Measurements from ENCODE around the gene TMEM25. TPM values are rescaled to one million over a fixed set of nuclear protein-coding genes. Genes with fewer than 3 reads are reported as not detected.

The TMEM25 gene
- total RNA-seq, 1 donor from 2014 or later, result 8.9 TPM

- peak overlapping the region; percentile 66 to 86 (median 73) for H3K9ac ChIP-seq (ENCODE audit: low read depth in 1 of 3, low read length in 3 of 3)
- H3K36me3 ChIP-seq (ENCODE audit: control insufficient read depth in 3 of 3, insufficient read depth in 3 of 3, low read length in 3 of 3), result peaks cover 0 to 5% (median under 1%) of the 10 kb centered on the region in 3 donors
- no peaks in the 10 kb centered on the region for H3K9me3 ChIP-seq (ENCODE audit: control insufficient read depth in 3 of 3, low read length in 3 of 3)
- H3K27me3 ChIP-seq (ENCODE audit: control insufficient read depth in 3 of 3, insufficient read depth in 3 of 3, low read length in 3 of 3), result no peaks in the 10 kb centered on the region
- H3K27ac ChIP-seq (ENCODE audit: low read depth, low read length), result peak overlapping the region; percentile 40
- H3K4me3 ChIP-seq (ENCODE audit: low read length in 3 of 3), result peak overlapping the region; percentile 69 to 82 (median 82)
- H3K4me1 ChIP-seq (ENCODE audit: control insufficient read depth in 3 of 3, insufficient read depth in 3 of 3, low read length in 3 of 3), result peaks cover 18 to 27% (median 22%) of the 10 kb centered on the region in 3 donors
Observed at GRCh38 chr11:118530180-118530682, 761 bp upstream of the TMEM25 start.

- Histone ChIP-seq H3K36me3 (ENCODE audit: control insufficient read depth in 3 of 3, insufficient read depth in 3 of 3, low read length in 3 of 3) (peaks cover 0 to 5% (median 0%) of the 10 kb centered on the region in 3 donors), H3K27me3 (ENCODE audit: control insufficient read depth in 3 of 3, insufficient read depth in 3 of 3, low read length in 3 of 3) (no peaks in the 10 kb centered on the region), H3K4me1 (ENCODE audit: control insufficient read depth in 3 of 3, insufficient read depth in 3 of 3, low read length in 3 of 3) (peaks cover 17 to 26% (median 22%) of the 10 kb centered on the region in 3 donors), H3K4me3 (ENCODE audit: low read length in 3 of 3) (peak overlapping the region; percentile 69 to 82 (median 80)), H3K9me3 (ENCODE audit: control insufficient read depth in 3 of 3, low read length in 3 of 3) (no peaks in the 10 kb centered on the region), H3K9ac (ENCODE audit: low read depth in 1 of 3, low read length in 3 of 3) (peak overlapping the region; percentile 54 to 86 (median 73)), H3K27ac (ENCODE audit: low read depth, low read length) (peak overlapping the region; percentile 40)
Observed at GRCh38 chr11:118531597-118532084, 649 bp downstream of the TMEM25 start.

- H3K4me1 ChIP-seq (ENCODE audit: control insufficient read depth in 3 of 3, insufficient read depth in 3 of 3, low read length in 3 of 3), result peaks cover 17 to 26% (median 22%) of the 10 kb centered on the region in 3 donors
- H3K27me3 ChIP-seq (ENCODE audit: control insufficient read depth in 3 of 3, insufficient read depth in 3 of 3, low read length in 3 of 3), result no peaks in the 10 kb centered on the region
- H3K4me3 ChIP-seq (ENCODE audit: low read length in 3 of 3), result peak overlapping the region in 2 of 3 donors; percentile 69 to 82
- no peak overlapping the region for H3K27ac ChIP-seq (ENCODE audit: low read depth, low read length)
- H3K36me3 ChIP-seq (ENCODE audit: control insufficient read depth in 3 of 3, insufficient read depth in 3 of 3, low read length in 3 of 3), result peaks cover 0 to 5% (median 0%) of the 10 kb centered on the region in 3 donors
- H3K9ac ChIP-seq (ENCODE audit: low read depth in 1 of 3, low read length in 3 of 3), result peak overlapping the region; percentile 54 to 86 (median 73)
- H3K9me3 ChIP-seq (ENCODE audit: control insufficient read depth in 3 of 3, low read length in 3 of 3), result no peaks in the 10 kb centered on the region
Observed at GRCh38 chr11:118532091-118532490, 1.1 kb downstream of the TMEM25 start.

GRCh38 chr11:118532852-118533768 is 2.1 kb downstream of the TMEM25 start:
- Histone ChIP-seq H3K4me3 (ENCODE audit: low read length in 3 of 3) (no peak overlapping the region), H3K36me3 (ENCODE audit: control insufficient read depth in 3 of 3, insufficient read depth in 3 of 3, low read length in 3 of 3) (peaks cover 0 to 5% (median 0%) of the 10 kb centered on the region in 3 donors), H3K9me3 (ENCODE audit: control insufficient read depth in 3 of 3, low read length in 3 of 3) (no peaks in the 10 kb centered on the region), H3K9ac (ENCODE audit: low read depth in 1 of 3, low read length in 3 of 3) (no peak overlapping the region), H3K27ac (ENCODE audit: low read depth, low read length) (no peak overlapping the region), H3K27me3 (ENCODE audit: control insufficient read depth in 3 of 3, insufficient read depth in 3 of 3, low read length in 3 of 3) (no peaks in the 10 kb centered on the region), H3K4me1 (ENCODE audit: control insufficient read depth in 3 of 3, insufficient read depth in 3 of 3, low read length in 3 of 3) (peaks cover 17 to 26% (median 22%) of the 10 kb centered on the region in 3 donors)

- Histone ChIP-seq H3K4me3 (ENCODE audit: low read length in 3 of 3) (no peak overlapping the region), H3K9me3 (ENCODE audit: control insufficient read depth in 3 of 3, low read length in 3 of 3) (no peaks in the 10 kb centered on the region), H3K36me3 (ENCODE audit: control insufficient read depth in 3 of 3, insufficient read depth in 3 of 3, low read length in 3 of 3) (peaks cover 0 to 5% (median 0%) of the 10 kb centered on the region in 3 donors), H3K4me1 (ENCODE audit: control insufficient read depth in 3 of 3, insufficient read depth in 3 of 3, low read length in 3 of 3) (peaks cover 17 to 25% (median 21%) of the 10 kb centered on the region in 3 donors), H3K27ac (ENCODE audit: low read depth, low read length) (no peak overlapping the region), H3K9ac (ENCODE audit: low read depth in 1 of 3, low read length in 3 of 3) (no peak overlapping the region), H3K27me3 (ENCODE audit: control insufficient read depth in 3 of 3, insufficient read depth in 3 of 3, low read length in 3 of 3) (no peaks in the 10 kb centered on the region)
Observed at GRCh38 chr11:118533769-118534729, 3.1 kb downstream of the TMEM25 start.

- H3K9me3 ChIP-seq (ENCODE audit: control insufficient read depth in 3 of 3, low read length in 3 of 3), result no peaks in the 10 kb centered on the region
- no peaks in the 10 kb centered on the region for H3K27me3 ChIP-seq (ENCODE audit: control insufficient read depth in 3 of 3, insufficient read depth in 3 of 3, low read length in 3 of 3)
- peaks cover 0 to 5% (median 0%) of the 10 kb centered on the region in 3 donors for H3K36me3 ChIP-seq (ENCODE audit: control insufficient read depth in 3 of 3, insufficient read depth in 3 of 3, low read length in 3 of 3)
- no peak overlapping the region for H3K4me3 ChIP-seq (ENCODE audit: low read length in 3 of 3)
- no peak overlapping the region for H3K9ac ChIP-seq (ENCODE audit: low read depth in 1 of 3, low read length in 3 of 3)
- no peak overlapping the region for H3K27ac ChIP-seq (ENCODE audit: low read depth, low read length)
- H3K4me1 ChIP-seq (ENCODE audit: control insufficient read depth in 3 of 3, insufficient read depth in 3 of 3, low read length in 3 of 3), result peaks cover 8 to 13% (median 9%) of the 10 kb centered on the region in 3 donors
Observed at GRCh38 chr11:118535261-118535660, 4.3 kb downstream of the TMEM25 start.

- no peaks in the 10 kb centered on the region for H3K9me3 ChIP-seq (ENCODE audit: control insufficient read depth in 3 of 3, low read length in 3 of 3)
- H3K4me1 ChIP-seq (ENCODE audit: control insufficient read depth in 3 of 3, insufficient read depth in 3 of 3, low read length in 3 of 3), result peaks cover under 1 to 4% (median 3%) of the 10 kb centered on the region in 3 donors
- H3K36me3 ChIP-seq (ENCODE audit: control insufficient read depth in 3 of 3, insufficient read depth in 3 of 3, low read length in 3 of 3), result peaks cover 0 to 7% (median 1%) of the 10 kb centered on the region in 3 donors
- H3K27me3 ChIP-seq (ENCODE audit: control insufficient read depth in 3 of 3, insufficient read depth in 3 of 3, low read length in 3 of 3), result no peaks in the 10 kb centered on the region
- H3K9ac ChIP-seq (ENCODE audit: low read depth in 1 of 3, low read length in 3 of 3), result no peak overlapping the region
- H3K4me3 ChIP-seq (ENCODE audit: low read length in 3 of 3), result no peak overlapping the region
- no peak overlapping the region for H3K27ac ChIP-seq (ENCODE audit: low read depth, low read length)
Observed at GRCh38 chr11:118536726-118537125, 5.7 kb downstream of the TMEM25 start.

- Histone ChIP-seq H3K36me3 (ENCODE audit: control insufficient read depth in 3 of 3, insufficient read depth in 3 of 3, low read length in 3 of 3) (peaks cover 0 to 9% (median 5%) of the 10 kb centered on the region in 3 donors), H3K4me1 (ENCODE audit: control insufficient read depth in 3 of 3, insufficient read depth in 3 of 3, low read length in 3 of 3) (no peaks in the 10 kb centered on the region), H3K9ac (ENCODE audit: low read depth in 1 of 3, low read length in 3 of 3) (no peak overlapping the region), H3K27me3 (ENCODE audit: control insufficient read depth in 3 of 3, insufficient read depth in 3 of 3, low read length in 3 of 3) (no peaks in the 10 kb centered on the region), H3K27ac (ENCODE audit: low read depth, low read length) (no peak overlapping the region), H3K9me3 (ENCODE audit: control insufficient read depth in 3 of 3, low read length in 3 of 3) (no peaks in the 10 kb centered on the region), H3K4me3 (ENCODE audit: low read length in 3 of 3) (no peak overlapping the region)
Observed at GRCh38 chr11:118537409-118537980, 6.5 kb downstream of the TMEM25 start.

GRCh38 chr11:118544010-118544646 is 13.1 kb downstream of the TMEM25 start:
- H3K36me3 ChIP-seq (ENCODE audit: control insufficient read depth in 3 of 3, insufficient read depth in 3 of 3, low read length in 3 of 3), result peaks cover 12 to 24% (median 22%) of the 10 kb centered on the region in 3 donors

More at GRCh38 chr11:118544010-118544646, 13.1 kb downstream of the TMEM25 start:
- Histone ChIP-seq H3K4me1 (ENCODE audit: control insufficient read depth in 3 of 3, insufficient read depth in 3 of 3, low read length in 3 of 3) (no peaks in the 10 kb centered on the region), H3K4me3 (ENCODE audit: low read length in 3 of 3) (no peak overlapping the region), H3K9me3 (ENCODE audit: control insufficient read depth in 3 of 3, low read length in 3 of 3) (no peaks in the 10 kb centered on the region), H3K27ac (ENCODE audit: low read depth, low read length) (no peak overlapping the region), H3K9ac (ENCODE audit: low read depth in 1 of 3, low read length in 3 of 3) (no peak overlapping the region), H3K27me3 (ENCODE audit: control insufficient read depth in 3 of 3, insufficient read depth in 3 of 3, low read length in 3 of 3) (no peaks in the 10 kb centered on the region)
